ENCODE results near the gene CAPN13.

The CAPN13 gene

GRCh38 chr2:30790879-30791278 lies 16.4 kb downstream of the CAPN13 start:
- no peak for TF ChIP-seq TEAD4 (IDR thresholded peaks at IDR 0.05)
- no peak for TF ChIP-seq FOXM1 (IDR thresholded peaks at IDR 0.05; ENCODE audit: borderline replicate concordance, low read depth)
- TF ChIP-seq EP300 (IDR thresholded peaks at IDR 0.05; ENCODE audit: borderline replicate concordance), result no peak
- TF ChIP-seq REST (IDR thresholded peaks at IDR 0.05; ENCODE audit: low read depth), result no peak
- TF ChIP-seq YY1 (IDR thresholded peaks at IDR 0.05; ENCODE audit: low read depth), result no peak
- TF ChIP-seq RAD21 (IDR thresholded peaks at IDR 0.05; ENCODE audit: low read depth), result no peak
- TF ChIP-seq NFIC (IDR thresholded peaks at IDR 0.05), result no peak
- no peak for TF ChIP-seq ZBTB7A (IDR thresholded peaks at IDR 0.05; ENCODE audit: low read depth)
- TF ChIP-seq CREB1 (IDR thresholded peaks at IDR 0.05; ENCODE audit: low read depth), result no peak
- TF ChIP-seq EGR1 (IDR thresholded peaks at IDR 0.05), result no peak
- no peak for TF ChIP-seq MAX (IDR thresholded peaks at IDR 0.05)
- no peak for TF ChIP-seq TCF12 (IDR thresholded peaks at IDR 0.05; ENCODE audit: low read depth)
- TF ChIP-seq CEBPB (IDR thresholded peaks at IDR 0.05), result no peak
- no peak for TF ChIP-seq USF1 (IDR thresholded peaks at IDR 0.05)
- no peak for TF ChIP-seq TAF1 (IDR thresholded peaks at IDR 0.05; ENCODE audit: low read depth)

GRCh38 chr2:30789670-30790210 lies 17.5 kb downstream of the CAPN13 start:
- TF ChIP-seq TEAD4 (IDR thresholded peaks at IDR 0.05) (no peak), USF1 (IDR thresholded peaks at IDR 0.05) (no peak), ZBTB7A (IDR thresholded peaks at IDR 0.05; ENCODE audit: low read depth) (no peak), NFIC (IDR thresholded peaks at IDR 0.05) (no peak), YY1 (IDR thresholded peaks at IDR 0.05; ENCODE audit: low read depth) (no peak), TCF12 (IDR thresholded peaks at IDR 0.05; ENCODE audit: low read depth) (no peak), REST (IDR thresholded peaks at IDR 0.05; ENCODE audit: low read depth) (no peak), RAD21 (IDR thresholded peaks at IDR 0.05; ENCODE audit: low read depth) (no peak), FOXM1 (IDR thresholded peaks at IDR 0.05; ENCODE audit: borderline replicate concordance, low read depth) (no peak), EP300 (IDR thresholded peaks at IDR 0.05; ENCODE audit: borderline replicate concordance) (no peak), CREB1 (IDR thresholded peaks at IDR 0.05; ENCODE audit: low read depth) (no peak), EGR1 (IDR thresholded peaks at IDR 0.05) (no peak)

GRCh38 chr2:30786923-30787685 lies 20.1 kb downstream of the CAPN13 start:
- TF ChIP-seq MAX (IDR thresholded peaks at IDR 0.05), result no peak
- TF ChIP-seq EGR1 (IDR thresholded peaks at IDR 0.05), result no peak
- no peak for TF ChIP-seq YY1 (IDR thresholded peaks at IDR 0.05; ENCODE audit: low read depth)
- TF ChIP-seq NFIC (IDR thresholded peaks at IDR 0.05), result no peak
- TF ChIP-seq RAD21 (IDR thresholded peaks at IDR 0.05; ENCODE audit: low read depth), result no peak
- TF ChIP-seq CEBPB (IDR thresholded peaks at IDR 0.05), result no peak
- TF ChIP-seq REST (IDR thresholded peaks at IDR 0.05; ENCODE audit: low read depth), result no peak

GRCh38 chr2:30784682-30785081 lies 22.6 kb downstream of the CAPN13 start:
- TF ChIP-seq TEAD4 (IDR thresholded peaks at IDR 0.05) (no peak), FOXM1 (IDR thresholded peaks at IDR 0.05; ENCODE audit: borderline replicate concordance, low read depth) (no peak), REST (IDR thresholded peaks at IDR 0.05; ENCODE audit: low read depth) (no peak), CREB1 (IDR thresholded peaks at IDR 0.05; ENCODE audit: low read depth) (no peak)
